GM12878 (cell line): ENCODE results near the gene HMGN1. TPM values are rescaled to one million over a fixed set of nuclear protein-coding genes. Genes with fewer than 3 reads are reported as not detected.

Experiments used
- BACH1 ChIP-seq: fragments of 450-650 bp; IDR thresholded peaks from 2 replicates; pipeline ENCODE4 v1.6.1; 2017; ENCODE audit warnings: mild to moderate bottlenecking, borderline replicate concordance
- CEBPZ ChIP-seq: fragments of 150-350 bp; IDR thresholded peaks from 2 replicates; pipeline ENCODE4 v1.6.1; 2016; ENCODE audit warnings: low read depth, low read length
- DPF2 ChIP-seq: fragments of 450-650 bp; IDR thresholded peaks from 2 replicates; pipeline ENCODE4 v1.6.1; 2017; ENCODE audit warnings: mild to moderate bottlenecking
- EP300 ChIP-seq, 2 experiments: fragments of 150-350 bp in 1 of 2; IDR thresholded peaks; 2 replicates each; pipeline ENCODE4 v1.6.1; 2011 to 2012; ENCODE audit warnings: low read depth in 2 of 2, low read length in 2 of 2, borderline replicate concordance in 1 of 2, improper control_type of control experiment in 1 of 2, inconsistent platforms in 1 of 2; ENCODE audit not compliant: control insufficient read depth in 1 of 2
- FOXK2 ChIP-seq: fragments of 450-650 bp; IDR thresholded peaks from 2 replicates; pipeline ENCODE4 v1.6.1; 2017; ENCODE audit warnings: mild to moderate bottlenecking, moderate library complexity
- IKZF1 ChIP-seq: fragments of 450-650 bp; conservative IDR thresholded peaks from 2 replicates; pipeline ENCODE4 v1.6.1; 2017; ENCODE audit warnings: antibody characterized with exemption, mild to moderate bottlenecking
- NBN ChIP-seq: fragments of 450-650 bp; IDR thresholded peaks from 2 replicates; pipeline ENCODE4 v1.6.1; 2016
- NR2C1 ChIP-seq: fragments of 450-650 bp; IDR thresholded peaks from 2 replicates; pipeline ENCODE4 v1.6.1; 2017; ENCODE audit warnings: antibody characterized with exemption, mild to moderate bottlenecking, moderate library complexity
- NR2F1 ChIP-seq: fragments of 450-650 bp; conservative IDR thresholded peaks from 2 replicates; pipeline ENCODE4 v1.6.1; 2017; ENCODE audit warnings: mild to moderate bottlenecking
- REST ChIP-seq: IDR thresholded peaks from 2 replicates; pipeline ENCODE4 v1.6.1; 2012; ENCODE audit warnings: mild to moderate bottlenecking, low read depth, low read length
- ZSCAN29 ChIP-seq: fragments of 450-650 bp; IDR thresholded peaks from 2 replicates; pipeline ENCODE4 v1.6.1; 2017; ENCODE audit warnings: mild to moderate bottlenecking, moderate library complexity
- polyA plus RNA-seq, 11 experiments: library from polyadenylated mRNA; depleted of rRNA in 4 of 11; unstranded in 6 of 11; stranded (reverse) in 5 of 11; fragments of >200 nt; fragmentation: Nextera tagmentation in 4 of 11; fragmentation: Illumina TruSeq in 1 of 11; extraction: Ambion mirVana in 4 of 11; extraction: Trizol in 1 of 11; gene quantifications; 1 replicate in 1 of 11; 2 replicates in 10 of 11; pipeline versions ENCODE4 v1.2.1 to v1.2.3, GENCODE V29; 2011 to 2016; ENCODE audit warnings: inconsistent platforms in 2 of 11, missing spikeins in 2 of 11, low read depth in 1 of 11
- total RNA-seq, 4 experiments: library from RNA; depleted of rRNA in 3 of 4; stranded (reverse); fragments of >200 nt in 3 of 4; fragmentation: Illumina TruSeq in 1 of 4; extraction: Trizol in 1 of 4; gene quantifications; 2 replicates each; pipeline versions ENCODE4 v1.2.1 to v1.2.3, GENCODE V29; 2013 to 2021
- TF ChIP-seq, protein P1 (sequence below): fragments of 450-650 bp; IDR thresholded peaks from 2 replicates; pipeline ENCODE4 v1.6.1; 2017; ENCODE audit warnings: mild to moderate bottlenecking, low read depth, inconsistent platforms; ENCODE audit not compliant: poor library complexity, severe bottlenecking
- TF ChIP-seq, protein P2 (sequence below): IDR thresholded peaks from 2 replicates; pipeline ENCODE4 v1.6.1; 2011; ENCODE audit warnings: mild to moderate bottlenecking, low read depth, low read length, moderate library complexity; ENCODE audit not compliant: insufficient replicate concordance
- TF ChIP-seq, protein P3 (sequence below): fragments of 450-650 bp; IDR thresholded peaks from 2 replicates; pipeline ENCODE4 v1.6.1; 2017; ENCODE audit warnings: mild to moderate bottlenecking, moderate library complexity

HMGN1 gene
- total and polyA plus RNA-seq, 10 of the 15 experiments (the other 5 are each of a cell fraction or from before 2014, with no cell fraction given), result 120 to 798 (median 396) TPM

DNA sequence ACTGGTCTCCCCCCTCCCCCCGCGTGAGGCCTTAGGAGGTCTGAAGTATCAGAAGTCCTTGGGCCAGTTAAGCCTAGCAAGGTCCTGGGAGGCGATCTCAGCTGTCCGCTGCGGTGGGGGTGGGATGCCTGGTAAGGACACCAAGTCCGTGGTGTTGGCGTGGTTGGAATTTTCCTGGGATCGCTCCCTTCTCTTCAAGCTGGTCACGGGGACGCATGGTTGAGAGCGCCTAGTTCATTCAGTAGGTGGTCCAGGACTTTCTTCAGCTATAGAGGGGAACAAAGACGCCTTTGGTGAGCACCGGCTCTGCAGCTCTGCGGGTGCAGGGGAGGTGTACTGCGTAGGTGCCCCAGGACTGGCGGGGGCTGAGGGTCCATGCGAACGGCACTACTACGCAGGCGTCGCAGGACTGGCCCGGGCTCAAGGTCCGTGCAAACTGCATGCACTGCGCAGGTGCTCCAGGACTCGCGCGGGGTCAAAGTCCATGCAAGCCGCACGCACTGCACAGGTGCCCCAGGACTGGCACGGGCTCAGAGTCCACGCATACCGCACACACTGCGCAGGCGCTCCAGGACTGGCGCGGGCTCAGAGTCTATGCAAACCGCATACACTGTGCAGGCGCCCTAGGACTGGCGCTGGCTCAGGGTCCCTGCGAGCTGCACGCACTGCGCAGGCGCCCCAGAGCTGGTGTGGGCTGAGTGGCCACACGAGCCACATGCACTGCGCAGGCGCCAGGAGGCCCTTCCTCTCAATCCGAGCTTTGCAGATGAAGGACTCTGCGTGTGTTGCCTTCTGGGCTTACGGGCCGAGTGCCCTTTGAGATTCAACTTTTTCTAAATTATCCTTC, 36.6 kb upstream of the HMGN1 start (continued):
- no peak for TF ChIP-seq REST
- TF ChIP-seq, protein P1, sequence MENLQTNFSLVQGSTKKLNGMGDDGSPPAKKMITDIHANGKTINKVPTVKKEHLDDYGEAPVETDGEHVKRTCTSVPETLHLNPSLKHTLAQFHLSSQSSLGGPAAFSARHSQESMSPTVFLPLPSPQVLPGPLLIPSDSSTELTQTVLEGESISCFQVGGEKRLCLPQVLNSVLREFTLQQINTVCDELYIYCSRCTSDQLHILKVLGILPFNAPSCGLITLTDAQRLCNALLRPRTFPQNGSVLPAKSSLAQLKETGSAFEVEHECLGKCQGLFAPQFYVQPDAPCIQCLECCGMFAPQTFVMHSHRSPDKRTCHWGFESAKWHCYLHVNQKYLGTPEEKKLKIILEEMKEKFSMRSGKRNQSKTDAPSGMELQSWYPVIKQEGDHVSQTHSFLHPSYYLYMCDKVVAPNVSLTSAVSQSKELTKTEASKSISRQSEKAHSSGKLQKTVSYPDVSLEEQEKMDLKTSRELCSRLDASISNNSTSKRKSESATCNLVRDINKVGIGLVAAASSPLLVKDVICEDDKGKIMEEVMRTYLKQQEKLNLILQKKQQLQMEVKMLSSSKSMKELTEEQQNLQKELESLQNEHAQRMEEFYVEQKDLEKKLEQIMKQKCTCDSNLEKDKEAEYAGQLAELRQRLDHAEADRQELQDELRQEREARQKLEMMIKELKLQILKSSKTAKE, result no peak
- TF ChIP-seq, protein P2, sequence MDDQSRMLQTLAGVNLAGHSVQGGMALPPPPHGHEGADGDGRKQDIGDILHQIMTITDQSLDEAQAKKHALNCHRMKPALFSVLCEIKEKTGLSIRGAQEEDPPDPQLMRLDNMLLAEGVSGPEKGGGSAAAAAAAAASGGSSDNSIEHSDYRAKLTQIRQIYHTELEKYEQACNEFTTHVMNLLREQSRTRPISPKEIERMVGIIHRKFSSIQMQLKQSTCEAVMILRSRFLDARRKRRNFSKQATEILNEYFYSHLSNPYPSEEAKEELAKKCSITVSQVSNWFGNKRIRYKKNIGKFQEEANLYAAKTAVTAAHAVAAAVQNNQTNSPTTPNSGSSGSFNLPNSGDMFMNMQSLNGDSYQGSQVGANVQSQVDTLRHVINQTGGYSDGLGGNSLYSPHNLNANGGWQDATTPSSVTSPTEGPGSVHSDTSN, result no peak
- TF ChIP-seq NR2F1, result peak; percentile 65
- TF ChIP-seq FOXK2, result no peak
- TF ChIP-seq BACH1, result no peak
- no peak for TF ChIP-seq EP300 (IDR thresholded peaks at IDR 0.05; ENCODE audit: borderline replicate concordance in 1 of 2, control insufficient read depth in 1 of 2, low read depth in 2 of 2, low read length in 2 of 2)
- TF ChIP-seq, protein P3, sequence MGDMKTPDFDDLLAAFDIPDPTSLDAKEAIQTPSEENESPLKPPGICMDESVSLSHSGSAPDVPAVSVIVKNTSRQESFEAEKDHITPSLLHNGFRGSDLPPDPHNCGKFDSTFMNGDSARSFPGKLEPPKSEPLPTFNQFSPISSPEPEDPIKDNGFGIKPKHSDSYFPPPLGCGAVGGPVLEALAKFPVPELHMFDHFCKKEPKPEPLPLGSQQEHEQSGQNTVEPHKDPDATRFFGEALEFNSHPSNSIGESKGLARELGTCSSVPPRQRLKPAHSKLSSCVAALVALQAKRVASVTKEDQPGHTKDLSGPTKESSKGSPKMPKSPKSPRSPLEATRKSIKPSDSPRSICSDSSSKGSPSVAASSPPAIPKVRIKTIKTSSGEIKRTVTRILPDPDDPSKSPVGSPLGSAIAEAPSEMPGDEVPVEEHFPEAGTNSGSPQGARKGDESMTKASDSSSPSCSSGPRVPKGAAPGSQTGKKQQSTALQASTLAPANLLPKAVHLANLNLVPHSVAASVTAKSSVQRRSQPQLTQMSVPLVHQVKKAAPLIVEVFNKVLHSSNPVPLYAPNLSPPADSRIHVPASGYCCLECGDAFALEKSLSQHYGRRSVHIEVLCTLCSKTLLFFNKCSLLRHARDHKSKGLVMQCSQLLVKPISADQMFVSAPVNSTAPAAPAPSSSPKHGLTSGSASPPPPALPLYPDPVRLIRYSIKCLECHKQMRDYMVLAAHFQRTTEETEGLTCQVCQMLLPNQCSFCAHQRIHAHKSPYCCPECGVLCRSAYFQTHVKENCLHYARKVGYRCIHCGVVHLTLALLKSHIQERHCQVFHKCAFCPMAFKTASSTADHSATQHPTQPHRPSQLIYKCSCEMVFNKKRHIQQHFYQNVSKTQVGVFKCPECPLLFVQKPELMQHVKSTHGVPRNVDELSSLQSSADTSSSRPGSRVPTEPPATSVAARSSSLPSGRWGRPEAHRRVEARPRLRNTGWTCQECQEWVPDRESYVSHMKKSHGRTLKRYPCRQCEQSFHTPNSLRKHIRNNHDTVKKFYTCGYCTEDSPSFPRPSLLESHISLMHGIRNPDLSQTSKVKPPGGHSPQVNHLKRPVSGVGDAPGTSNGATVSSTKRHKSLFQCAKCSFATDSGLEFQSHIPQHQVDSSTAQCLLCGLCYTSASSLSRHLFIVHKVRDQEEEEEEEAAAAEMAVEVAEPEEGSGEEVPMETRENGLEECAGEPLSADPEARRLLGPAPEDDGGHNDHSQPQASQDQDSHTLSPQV, result no peak
- TF ChIP-seq ZSCAN29, result peak; percentile 77
- TF ChIP-seq CEBPZ, result no peak
- TF ChIP-seq IKZF1, result peak; percentile 76
- no peak for TF ChIP-seq NR2C1
- 0 out of 2 replicates have a peak, but pooled peaks have one; percentile 51 for TF ChIP-seq DPF2
- no peak for TF ChIP-seq NBN
